Measurements from ENCODE around the gene FNIP2. TPM values are rescaled to one million over a fixed set of nuclear protein-coding genes. Genes with fewer than 3 reads are reported as not detected.

FNIP2 gene
- total RNA-seq, 1 donor from 2014 or later = 36.5 TPM

GRCh38 chr4:158809611-158810486, 41.0 kb downstream of the FNIP2 start:
- H3K4me3 Mint-ChIP-seq = peak overlapping the region; percentile 9
- peak overlapping the region; percentile 95 for H3K27ac Mint-ChIP-seq
- no peaks in the 10 kb centered on the region for H3K27me3 Mint-ChIP-seq

GRCh38 chr4:158810487-158811215, 41.8 kb downstream of the FNIP2 start:
- H3K4me3 Mint-ChIP-seq = peak overlapping the region; percentile 9
- no peak for DNase-seq (ENCODE audit: extremely low spot score, unreplicated experiment)
- no peaks in the 10 kb centered on the region for H3K9me3 Mint-ChIP-seq
- TF ChIP-seq CTCF (conservative IDR thresholded peaks at IDR 0.05) = no peak
- H3K36me3 Mint-ChIP-seq = no peaks in the 10 kb centered on the region
- no peaks in the 10 kb centered on the region for H3K27me3 Mint-ChIP-seq
- peak overlapping the region; percentile 95 for H3K27ac Mint-ChIP-seq
- peaks cover 60% of the 10 kb centered on the region for H3K4me1 Mint-ChIP-seq (ENCODE audit: unreplicated experiment)

More at GRCh38 chr4:158809611-158810486, 41.0 kb downstream of the FNIP2 start:
- no peak for DNase-seq (ENCODE audit: extremely low spot score, unreplicated experiment)
- no peaks in the 10 kb centered on the region for H3K9me3 Mint-ChIP-seq
- peaks cover 62% of the 10 kb centered on the region for H3K4me1 Mint-ChIP-seq (ENCODE audit: unreplicated experiment)
- no peak for TF ChIP-seq CTCF (conservative IDR thresholded peaks at IDR 0.05)
- no peaks in the 10 kb centered on the region for H3K36me3 Mint-ChIP-seq

- H3K27me3 Mint-ChIP-seq = no peaks in the 10 kb centered on the region
- no peaks in the 10 kb centered on the region for H3K36me3 Mint-ChIP-seq
- H3K9me3 Mint-ChIP-seq = no peaks in the 10 kb centered on the region
- TF ChIP-seq CTCF (conservative IDR thresholded peaks at IDR 0.05) = no peak
- no peak overlapping the region for H3K4me3 Mint-ChIP-seq
- peak overlapping the region; percentile 95 for H3K27ac Mint-ChIP-seq
- no peak for DNase-seq (ENCODE audit: extremely low spot score, unreplicated experiment)
- peaks cover 54% of the 10 kb centered on the region for H3K4me1 Mint-ChIP-seq (ENCODE audit: unreplicated experiment)
Measured at GRCh38 chr4:158811216-158811540, 42.4 kb downstream of the FNIP2 start.

- DNase-seq (ENCODE audit: extremely low spot score, unreplicated experiment) = no peak
- Mint-ChIP-seq H3K4me3 (peak overlapping the region; percentile 44), H3K36me3 (no peaks in the 10 kb centered on the region), H3K9me3 (no peaks in the 10 kb centered on the region), H3K27ac (peak overlapping the region; percentile 76), H3K27me3 (no peaks in the 10 kb centered on the region), H3K4me1 (ENCODE audit: unreplicated experiment) (peaks cover 54% of the 10 kb centered on the region)
- no peak for TF ChIP-seq CTCF (conservative IDR thresholded peaks at IDR 0.05)
Measured at GRCh38 chr4:158811704-158812103, 42.9 kb downstream of the FNIP2 start.

- Mint-ChIP-seq H3K27ac (peak overlapping the region; percentile 76), H3K4me3 (no peak overlapping the region), H3K36me3 (no peaks in the 10 kb centered on the region), H3K9me3 (peaks cover 2% of the 10 kb centered on the region), H3K27me3 (no peaks in the 10 kb centered on the region), H3K4me1 (ENCODE audit: unreplicated experiment) (peaks cover 55% of the 10 kb centered on the region)
- DNase-seq (ENCODE audit: extremely low spot score, unreplicated experiment) = no peak
- TF ChIP-seq CTCF (conservative IDR thresholded peaks at IDR 0.05) = no peak
Measured at GRCh38 chr4:158812133-158812532, 43.3 kb downstream of the FNIP2 start.

All from type B pancreatic cell (in vitro differentiated cells).